Activated naive CD8-positive, alpha-beta T cell treated with anti-CD3 and anti-CD28 coated beads, Interleukin-2, amount 50 U/mL, for 16 hours (primary cell): Measurements from ENCODE around the gene TRAPPC6A.
"Not testable (repeated sequence)": the region's sequence is repeated elsewhere in the genome, so short reads cannot be mapped to it uniquely, and the experiment has no call there.

Experiments
- DNase-seq: peaks from one replicate; pipeline ENCODE4 v3.0.0-alpha.2; 2020; ENCODE audit warnings: low read depth, low spot score

The TRAPPC6A gene

GRCh38 chr19:45130888-45131615, 47.0 kb downstream of the TRAPPC6A start:
- no peak for DNase-seq

- no peak for DNase-seq
These were observed 47.8 kb downstream of the TRAPPC6A start for GRCh38 chr19:45130236-45130635.

- DNase-seq = no peak
These were observed 49.2 kb downstream of the TRAPPC6A start for GRCh38 chr19:45128806-45129205.

- DNase-seq = no peak
These were observed 49.9 kb downstream of the TRAPPC6A start for GRCh38 chr19:45128146-45128545.

- no peak for DNase-seq
These were observed 51.4 kb downstream of the TRAPPC6A start for GRCh38 chr19:45126654-45127053.

GRCh38 chr19:45125975-45126493, 52.0 kb downstream of the TRAPPC6A start:
- peak; percentile 48 for DNase-seq

GRCh38 chr19:45125360-45125759, 52.7 kb downstream of the TRAPPC6A start:
- DNase-seq = no peak

GRCh38 chr19:45124021-45124420, 54.0 kb downstream of the TRAPPC6A start:
- no peak for DNase-seq

- DNase-seq = no peak
These were observed 54.6 kb downstream of the TRAPPC6A start for GRCh38 chr19:45123440-45123850.

- no peak for DNase-seq
These were observed 55.2 kb downstream of the TRAPPC6A start for GRCh38 chr19:45122832-45123231.

GRCh38 chr19:45121827-45122345, 56.2 kb downstream of the TRAPPC6A start:
- DNase-seq = no peak

- DNase-seq = no peak
These were observed 58.5 kb downstream of the TRAPPC6A start for GRCh38 chr19:45119582-45119981.

GRCh38 chr19:45118591-45119355, 59.3 kb downstream of the TRAPPC6A start:
- not testable (repeated sequence) for DNase-seq

GRCh38 chr19:45118106-45118505, 59.9 kb downstream of the TRAPPC6A start:
- DNase-seq = no peak

- no peak for DNase-seq
These were observed 60.4 kb downstream of the TRAPPC6A start for GRCh38 chr19:45117671-45118070.

GRCh38 chr19:45117167-45117594, 60.9 kb downstream of the TRAPPC6A start:
- peak; percentile 35 for DNase-seq

GRCh38 chr19:45115809-45116615, 62.0 kb downstream of the TRAPPC6A start:
- DNase-seq = no peak

- no peak for DNase-seq
These were observed 63.9 kb downstream of the TRAPPC6A start for GRCh38 chr19:45114116-45114515.

- no peak for DNase-seq
These were observed 64.4 kb downstream of the TRAPPC6A start for GRCh38 chr19:45113628-45114027.
